Measurements from ENCODE around the gene NPC1L1.

NPC1L1 gene

DNA sequence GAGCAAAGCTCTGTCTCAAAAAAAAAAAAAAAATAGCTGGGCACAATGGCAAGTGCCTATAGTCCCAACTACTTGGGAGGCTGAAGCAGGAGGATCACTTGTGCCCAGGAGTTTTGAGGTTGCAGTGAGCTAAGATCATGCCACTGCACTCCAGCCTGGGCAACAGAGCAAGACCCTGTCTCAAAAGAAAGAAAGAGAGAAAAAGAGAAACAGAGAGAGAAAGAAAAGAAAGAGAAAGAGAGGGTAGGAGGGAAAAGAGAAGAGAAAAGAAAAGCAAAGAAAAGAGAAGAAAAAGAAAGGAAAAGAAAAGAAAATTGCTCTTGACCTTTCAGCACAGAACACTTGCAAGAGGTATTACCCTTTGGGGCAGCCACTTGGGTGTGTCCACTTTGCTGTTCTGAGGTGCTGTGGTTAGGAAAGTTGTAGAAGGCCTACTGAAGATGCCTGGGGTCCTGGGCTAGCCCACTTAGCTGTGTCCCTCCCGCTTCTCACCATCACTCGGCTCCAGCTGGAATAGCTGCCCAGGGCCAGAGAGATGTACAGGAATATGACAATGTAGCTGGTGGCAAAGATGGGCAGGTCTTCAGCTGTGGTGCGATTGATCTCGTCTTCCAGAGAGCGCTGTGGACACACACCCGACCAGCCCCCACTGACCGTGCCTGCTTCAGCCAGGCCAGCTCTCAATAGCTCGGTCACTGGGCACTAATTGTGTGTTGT is 5.6 kb downstream of the NPC1L1 start:
- no peak overlapping the region for H4K5ac ChIP-seq (ENCODE audit: low read length)
- H3K36me3 ChIP-seq (ENCODE audit: control insufficient read depth, insufficient read depth, low read length) = no peaks in the 10 kb centered on the region
- no peak for DNase-seq
- no peak overlapping the region for H3K23ac ChIP-seq (ENCODE audit: low read length)
- WGBS (ENCODE audit: extremely low coverage, insufficient coverage, low lambda C conversion rate) = no CpG with 5 or more reads among the region's 8 CpGs
- H3K56ac ChIP-seq (ENCODE audit: low read length) = no peak overlapping the region
- no peak overlapping the region for H3K9ac ChIP-seq (ENCODE audit: low read length)
- no peaks in the 10 kb centered on the region for H3K79me1 ChIP-seq (ENCODE audit: low read length)
- no peak overlapping the region for H4K8ac ChIP-seq (ENCODE audit: low read depth, low read length)
- H3K4me2 ChIP-seq (ENCODE audit: low read length) = no peak overlapping the region
- no peaks in the 10 kb centered on the region for H3K79me2 ChIP-seq (ENCODE audit: control insufficient read depth, insufficient read depth, low read length)
- H3K4me1 ChIP-seq (ENCODE audit: control insufficient read depth, low read depth, low read length) = no peaks in the 10 kb centered on the region
- H3K27ac ChIP-seq (ENCODE audit: low read depth, low read length) = no peak overlapping the region
- H3K27me3 ChIP-seq (ENCODE audit: insufficient read depth, low read length, poor library complexity) = no peaks in the 10 kb centered on the region
- no peak overlapping the region for H3K4ac ChIP-seq (ENCODE audit: low read depth, low read length)
- no peak overlapping the region for H2AK5ac ChIP-seq (ENCODE audit: low read length)
- H2BK15ac ChIP-seq (replicated peaks; ENCODE audit: low read depth) = no peak overlapping the region
- no peak overlapping the region for H2BK5ac ChIP-seq (ENCODE audit: low read length)
- no peak overlapping the region for H2BK120ac ChIP-seq (ENCODE audit: low read depth, low read length)
- H3K4me3 ChIP-seq (ENCODE audit: low read length) = no peak overlapping the region
- H3K18ac ChIP-seq (ENCODE audit: low read length) = no peak overlapping the region

- H3K4me2 ChIP-seq (ENCODE audit: low read length) = no peak overlapping the region
- no peak overlapping the region for H2AK5ac ChIP-seq (ENCODE audit: low read length)
- H4K5ac ChIP-seq (ENCODE audit: low read length) = no peak overlapping the region
- no peak overlapping the region for H3K9ac ChIP-seq (ENCODE audit: low read length)
- H3K4ac ChIP-seq (ENCODE audit: low read depth, low read length) = no peak overlapping the region
- no peaks in the 10 kb centered on the region for H3K27me3 ChIP-seq (ENCODE audit: insufficient read depth, low read length, poor library complexity)
- no peak overlapping the region for H3K18ac ChIP-seq (ENCODE audit: low read length)
- H3K79me1 ChIP-seq (ENCODE audit: low read length) = no peaks in the 10 kb centered on the region
- DNase-seq = peak; percentile 79
- H2BK15ac ChIP-seq (replicated peaks; ENCODE audit: low read depth) = no peak overlapping the region
- no peak overlapping the region for H3K56ac ChIP-seq (ENCODE audit: low read length)
- H3K4me1 ChIP-seq (ENCODE audit: control insufficient read depth, low read depth, low read length) = no peaks in the 10 kb centered on the region
- no peak overlapping the region for H3K4me3 ChIP-seq (ENCODE audit: low read length)
- H2BK5ac ChIP-seq (ENCODE audit: low read length) = no peak overlapping the region
- H3K36me3 ChIP-seq (ENCODE audit: control insufficient read depth, insufficient read depth, low read length) = no peaks in the 10 kb centered on the region
- no peak overlapping the region for H4K8ac ChIP-seq (ENCODE audit: low read depth, low read length)
- no peak overlapping the region for H2BK120ac ChIP-seq (ENCODE audit: low read depth, low read length)
- H3K79me2 ChIP-seq (ENCODE audit: control insufficient read depth, insufficient read depth, low read length) = no peaks in the 10 kb centered on the region
- no peak overlapping the region for H3K27ac ChIP-seq (ENCODE audit: low read depth, low read length)
- WGBS (ENCODE audit: extremely low coverage, insufficient coverage, low lambda C conversion rate) = no CpG with 5 or more reads among the region's 7 CpGs
- H3K23ac ChIP-seq (ENCODE audit: low read length) = no peak overlapping the region
These were observed 6.6 kb downstream of the NPC1L1 start for GRCh38 chr7:44534501-44534900.

DNA sequence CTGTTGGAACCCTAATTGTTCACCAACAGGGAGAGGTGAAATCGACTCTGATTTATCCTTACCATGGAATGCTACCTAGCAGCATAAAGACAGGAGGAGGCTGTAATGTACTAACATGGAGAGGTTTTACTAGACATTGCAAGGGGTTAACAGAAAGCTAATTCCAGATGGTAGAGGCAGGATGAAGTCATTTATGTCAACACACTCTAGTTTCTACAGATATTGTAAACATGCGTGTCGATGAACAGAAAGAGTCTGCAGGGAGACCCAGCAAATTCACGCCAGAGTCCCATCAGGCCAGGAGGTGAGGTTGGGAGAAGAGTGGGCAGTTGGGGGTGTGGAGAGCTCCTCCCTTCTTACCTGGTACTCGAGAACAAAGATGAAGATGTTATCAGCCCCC is 7.0 kb downstream of the NPC1L1 start:
- Histone ChIP-seq H3K56ac (ENCODE audit: low read length) (no peak overlapping the region), H3K4me1 (ENCODE audit: control insufficient read depth, low read depth, low read length) (no peaks in the 10 kb centered on the region), H3K4ac (ENCODE audit: low read depth, low read length) (no peak overlapping the region), H3K9ac (ENCODE audit: low read length) (no peak overlapping the region), H4K5ac (ENCODE audit: low read length) (no peak overlapping the region), H3K27me3 (ENCODE audit: insufficient read depth, low read length, poor library complexity) (no peaks in the 10 kb centered on the region), H2BK15ac (replicated peaks; ENCODE audit: low read depth) (no peak overlapping the region), H3K79me2 (ENCODE audit: control insufficient read depth, insufficient read depth, low read length) (no peaks in the 10 kb centered on the region), H3K18ac (ENCODE audit: low read length) (no peak overlapping the region), H3K4me2 (ENCODE audit: low read length) (no peak overlapping the region), H3K79me1 (ENCODE audit: low read length) (no peaks in the 10 kb centered on the region), H3K36me3 (ENCODE audit: control insufficient read depth, insufficient read depth, low read length) (no peaks in the 10 kb centered on the region), H2AK5ac (ENCODE audit: low read length) (no peak overlapping the region), H3K27ac (ENCODE audit: low read depth, low read length) (no peak overlapping the region), H2BK5ac (ENCODE audit: low read length) (no peak overlapping the region), H4K8ac (ENCODE audit: low read depth, low read length) (no peak overlapping the region), H3K4me3 (ENCODE audit: low read length) (no peak overlapping the region), H2BK120ac (ENCODE audit: low read depth, low read length) (no peak overlapping the region), H3K23ac (ENCODE audit: low read length) (no peak overlapping the region)
- DNase-seq = no peak
- WGBS (ENCODE audit: extremely low coverage, insufficient coverage, low lambda C conversion rate) = no CpG with 5 or more reads among the region's 5 CpGs

DNA sequence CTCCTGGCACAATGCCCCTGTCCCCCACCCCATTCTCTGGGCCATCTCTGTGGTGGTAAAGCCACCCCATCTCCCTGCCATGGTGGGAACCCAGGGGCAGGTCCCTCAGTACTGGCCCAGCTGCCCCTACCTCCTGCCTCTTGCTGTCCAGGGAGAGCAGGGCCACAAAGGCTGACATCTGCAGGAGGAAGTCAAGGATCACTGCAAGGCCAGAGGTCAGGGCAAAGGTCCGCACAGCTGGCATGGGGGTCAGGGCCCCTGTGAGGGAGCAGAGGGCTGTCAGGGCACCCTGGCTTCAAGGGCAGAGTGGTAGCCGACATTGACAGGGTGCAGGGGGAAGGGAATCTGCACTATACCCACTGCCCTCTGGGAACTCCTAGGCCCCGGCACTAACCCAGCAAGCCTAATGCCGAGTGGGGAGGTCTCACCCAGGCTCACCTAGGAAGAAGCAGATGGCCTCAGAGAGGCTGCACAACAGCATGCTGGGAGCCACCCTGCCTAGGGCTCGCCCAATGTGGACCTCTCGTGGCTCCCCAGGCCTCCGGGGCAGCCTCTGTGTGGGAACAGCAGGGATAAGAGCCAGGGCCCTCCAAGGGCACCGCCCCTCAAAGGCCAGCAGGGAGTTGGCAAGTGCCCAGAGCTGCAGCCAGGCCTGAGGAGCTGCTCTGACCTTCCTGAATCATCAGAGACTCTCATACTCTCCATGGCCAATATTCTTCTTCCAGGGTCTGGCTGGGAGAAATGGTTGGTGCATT is 7.7 kb downstream of the NPC1L1 start:
- no peak overlapping the region for H3K4ac ChIP-seq (ENCODE audit: low read depth, low read length)
- H3K4me3 ChIP-seq (ENCODE audit: low read length) = no peak overlapping the region
- no peak overlapping the region for H2BK5ac ChIP-seq (ENCODE audit: low read length)
- no peak overlapping the region for H3K56ac ChIP-seq (ENCODE audit: low read length)
- no peaks in the 10 kb centered on the region for H3K79me2 ChIP-seq (ENCODE audit: control insufficient read depth, insufficient read depth, low read length)
- no peak overlapping the region for H3K4me2 ChIP-seq (ENCODE audit: low read length)
- no peak overlapping the region for H2AK5ac ChIP-seq (ENCODE audit: low read length)
- no peaks in the 10 kb centered on the region for H3K36me3 ChIP-seq (ENCODE audit: control insufficient read depth, insufficient read depth, low read length)
- H3K18ac ChIP-seq (ENCODE audit: low read length) = no peak overlapping the region
- no peak overlapping the region for H3K27ac ChIP-seq (ENCODE audit: low read depth, low read length)
- no peak overlapping the region for H2BK15ac ChIP-seq (replicated peaks; ENCODE audit: low read depth)
- no peak overlapping the region for H4K5ac ChIP-seq (ENCODE audit: low read length)
- H3K79me1 ChIP-seq (ENCODE audit: low read length) = no peaks in the 10 kb centered on the region
- no peaks in the 10 kb centered on the region for H3K4me1 ChIP-seq (ENCODE audit: control insufficient read depth, low read depth, low read length)
- no peaks in the 10 kb centered on the region for H3K27me3 ChIP-seq (ENCODE audit: insufficient read depth, low read length, poor library complexity)
- WGBS (ENCODE audit: extremely low coverage, insufficient coverage, low lambda C conversion rate) = no CpG with 5 or more reads among the region's 8 CpGs
- no peak overlapping the region for H3K9ac ChIP-seq (ENCODE audit: low read length)
- H2BK120ac ChIP-seq (ENCODE audit: low read depth, low read length) = no peak overlapping the region
- H4K8ac ChIP-seq (ENCODE audit: low read depth, low read length) = no peak overlapping the region
- H3K23ac ChIP-seq (ENCODE audit: low read length) = no peak overlapping the region
- no peak for DNase-seq

DNA sequence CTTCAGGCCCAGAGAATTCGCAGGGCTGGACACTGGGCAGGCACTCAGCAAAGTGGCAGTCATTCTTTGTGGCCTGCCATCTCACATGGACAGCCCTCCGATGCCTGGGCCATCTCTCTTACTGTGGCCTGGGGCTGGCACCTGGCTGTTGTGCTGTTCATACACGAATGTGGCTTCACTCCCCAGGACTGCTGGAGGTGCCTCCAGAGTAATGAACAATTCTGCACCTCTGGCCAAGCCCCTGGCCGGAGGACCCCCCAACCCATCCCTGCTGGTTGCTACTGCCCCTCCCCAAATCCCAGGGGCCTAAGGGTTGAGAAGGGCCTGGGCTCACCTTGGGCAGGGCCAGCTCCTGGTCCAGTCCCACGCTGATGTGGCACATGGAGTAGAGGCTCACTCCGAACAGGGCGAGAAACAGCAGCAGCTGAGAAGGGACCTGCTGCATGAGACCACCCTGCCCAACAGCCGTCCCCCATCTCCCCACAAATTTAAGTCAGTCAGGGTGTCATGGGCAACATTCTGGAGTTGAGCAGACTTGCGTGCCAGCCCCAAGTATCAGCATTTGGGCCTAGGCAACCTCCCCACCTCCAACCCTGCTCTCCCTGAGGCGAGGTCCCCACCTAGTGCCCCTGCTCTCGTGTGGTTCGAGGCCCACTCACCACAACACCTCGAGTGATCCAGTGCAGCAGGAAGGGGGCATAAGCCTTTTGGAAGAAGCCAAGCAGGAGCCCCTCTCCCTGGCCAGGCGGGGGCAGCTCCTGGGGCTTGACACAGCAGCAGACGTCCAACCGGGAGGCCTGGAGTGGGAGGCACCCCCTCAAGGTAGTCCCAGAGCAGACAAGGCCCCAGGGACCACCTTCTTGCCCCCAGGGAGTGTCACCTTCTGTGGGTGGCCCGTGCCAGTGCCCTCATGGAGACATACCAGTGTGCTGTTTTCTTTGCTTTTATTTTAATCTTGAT is 9.4 kb downstream of the NPC1L1 start:
- H3K4me1 ChIP-seq (ENCODE audit: control insufficient read depth, low read depth, low read length) = no peaks in the 10 kb centered on the region
- no peak overlapping the region for H3K9ac ChIP-seq (ENCODE audit: low read length)
- no peak overlapping the region for H2AK5ac ChIP-seq (ENCODE audit: low read length)
- H3K56ac ChIP-seq (ENCODE audit: low read length) = no peak overlapping the region
- no peak overlapping the region for H2BK15ac ChIP-seq (replicated peaks; ENCODE audit: low read depth)
- H3K36me3 ChIP-seq (ENCODE audit: control insufficient read depth, insufficient read depth, low read length) = no peaks in the 10 kb centered on the region
- no peak for DNase-seq
- H2BK5ac ChIP-seq (ENCODE audit: low read length) = no peak overlapping the region
- no peaks in the 10 kb centered on the region for H3K79me2 ChIP-seq (ENCODE audit: control insufficient read depth, insufficient read depth, low read length)
- no peak overlapping the region for H3K18ac ChIP-seq (ENCODE audit: low read length)
- WGBS (ENCODE audit: extremely low coverage, insufficient coverage, low lambda C conversion rate) = no CpG with 5 or more reads among the region's 17 CpGs
- H3K79me1 ChIP-seq (ENCODE audit: low read length) = no peaks in the 10 kb centered on the region
- H3K4ac ChIP-seq (ENCODE audit: low read depth, low read length) = no peak overlapping the region
- H4K5ac ChIP-seq (ENCODE audit: low read length) = no peak overlapping the region
- no peak overlapping the region for H3K23ac ChIP-seq (ENCODE audit: low read length)
- no peak overlapping the region for H3K4me3 ChIP-seq (ENCODE audit: low read length)
- no peaks in the 10 kb centered on the region for H3K27me3 ChIP-seq (ENCODE audit: insufficient read depth, low read length, poor library complexity)
- H4K8ac ChIP-seq (ENCODE audit: low read depth, low read length) = no peak overlapping the region
- no peak overlapping the region for H3K27ac ChIP-seq (ENCODE audit: low read depth, low read length)
- no peak overlapping the region for H2BK120ac ChIP-seq (ENCODE audit: low read depth, low read length)
- H3K4me2 ChIP-seq (ENCODE audit: low read length) = no peak overlapping the region

Data from mesendoderm (in vitro differentiated cells).